H9 (cell line): ENCODE results near the gene TK1. TPM values are rescaled to one million over a fixed set of nuclear protein-coding genes. Genes with fewer than 3 reads are reported as not detected.
A peak's percentile ranks its signal among the peaks of the same experiment; 100 is the strongest.

Experiments
- DNase-seq: peaks from one replicate; pipeline ENCODE4 v3.0.0-alpha.2; 2017
- H2AFZ ChIP-seq: one replicate; pipeline ENCODE4 v1.6.1; 2013; ENCODE audit warnings: mild to moderate bottlenecking, low read length, control low read depth, moderate library complexity
- H2AK5ac ChIP-seq: 2 replicates; pipeline ENCODE4 v1.6.1; 2013; ENCODE audit warnings: low read length, control low read depth, mixed read lengths; ENCODE audit not compliant: insufficient read length
- H2BK120ac ChIP-seq: one replicate; pipeline ENCODE4 v1.6.1; 2013; ENCODE audit warnings: low read depth, mild to moderate bottlenecking, low read length, control low read depth, inconsistent platforms; ENCODE audit not compliant: poor library complexity, severe bottlenecking
- H2BK12ac ChIP-seq: 2 replicates; pipeline ENCODE4 v1.6.1; 2013; ENCODE audit warnings: low read length, control low read depth, mixed read lengths, low read depth; ENCODE audit not compliant: insufficient read length
- H2BK15ac ChIP-seq: 2 replicates; pipeline ENCODE4 v1.6.1; 2013; ENCODE audit warnings: low read depth, low read length, control low read depth
- H2BK20ac ChIP-seq: one replicate; pipeline ENCODE4 v1.6.1; 2013; ENCODE audit warnings: low read depth, mild to moderate bottlenecking, low read length, control low read depth, inconsistent platforms; ENCODE audit not compliant: poor library complexity, severe bottlenecking
- H2BK5ac ChIP-seq: 2 replicates; pipeline ENCODE4 v1.6.1; 2013; ENCODE audit warnings: low read length, control low read depth, mixed read lengths; ENCODE audit not compliant: insufficient read length
- H3K14ac ChIP-seq: 2 replicates; pipeline ENCODE4 v1.6.1; 2013; ENCODE audit warnings: low read length, control low read depth; ENCODE audit not compliant: insufficient read depth
- H3K18ac ChIP-seq: 2 replicates; pipeline ENCODE4 v1.6.1; 2013; ENCODE audit warnings: low read depth, mild to moderate bottlenecking, mixed read lengths, low read length, control low read depth; ENCODE audit not compliant: insufficient read length
- H3K23ac ChIP-seq: 2 replicates; pipeline ENCODE4 v1.6.1; 2013; ENCODE audit warnings: low read length, control low read depth, mixed read lengths, low read depth; ENCODE audit not compliant: insufficient read length
- H3K23me2 ChIP-seq: 2 replicates; pipeline ENCODE4 v1.6.1; 2013; ENCODE audit warnings: low read depth, mild to moderate bottlenecking, mixed read lengths, low read length, control low read depth; ENCODE audit not compliant: insufficient read length, poor library complexity, severe bottlenecking
- H3K27ac ChIP-seq: 2 replicates; pipeline ENCODE4 v1.5.1; 2013; ENCODE audit warnings: low read length, control low read depth, mixed read lengths, low read depth; ENCODE audit not compliant: insufficient read length
- H3K27me3 ChIP-seq: 2 replicates; pipeline ENCODE4 v1.6.1; 2013; ENCODE audit warnings: low read length, control low read depth, inconsistent platforms; ENCODE audit not compliant: insufficient read depth
- H3K4ac ChIP-seq: 2 replicates; pipeline ENCODE4 v1.6.1; 2013; ENCODE audit warnings: low read depth, mild to moderate bottlenecking, control low read depth, inconsistent platforms, low read length, moderate library complexity
- H3K4me1 ChIP-seq: 2 replicates; pipeline ENCODE4 v1.6.1; 2013; ENCODE audit warnings: low read length, control low read depth, inconsistent platforms; ENCODE audit not compliant: insufficient read depth
- H3K4me2 ChIP-seq: 2 replicates; pipeline ENCODE4 v1.6.1; 2013; ENCODE audit warnings: low read length, control low read depth, mixed read lengths; ENCODE audit not compliant: insufficient read length, insufficient read depth
- H3K56ac ChIP-seq: 2 replicates; pipeline ENCODE4 v1.6.1; 2013; ENCODE audit warnings: low read depth, mild to moderate bottlenecking, mixed read lengths, low read length, control low read depth; ENCODE audit not compliant: insufficient read length
- H3K79me1 ChIP-seq: 2 replicates; pipeline ENCODE4 v1.6.1; 2013; ENCODE audit warnings: low read depth, mild to moderate bottlenecking, moderate library complexity, low read length, control low read depth, inconsistent platforms; ENCODE audit not compliant: insufficient read depth, poor library complexity, severe bottlenecking
- H3K79me2 ChIP-seq: 2 replicates; pipeline ENCODE4 v1.6.1; 2013; ENCODE audit warnings: low read length, control low read depth, inconsistent platforms; ENCODE audit not compliant: insufficient read depth
- H3K9ac ChIP-seq: 2 replicates; pipeline ENCODE4 v1.6.1; 2013; ENCODE audit warnings: low read length, control low read depth, mixed read lengths; ENCODE audit not compliant: insufficient read length; ENCODE audit errors: extremely low read depth
- H3K9me3 ChIP-seq: one replicate; pipeline ENCODE4 v1.6.1; 2013; ENCODE audit warnings: low read depth, low read length, inconsistent platforms; ENCODE audit not compliant: control insufficient read depth
- H3T11ph ChIP-seq: one replicate; pipeline ENCODE4 v1.6.1; 2013; ENCODE audit warnings: mild to moderate bottlenecking, low read length, control low read depth, inconsistent platforms
- H4K20me1 ChIP-seq: one replicate; pipeline ENCODE4 v1.6.1; 2013; ENCODE audit not compliant: control insufficient read depth, insufficient read length, insufficient read depth
- H4K5ac ChIP-seq: 2 replicates; pipeline ENCODE4 v1.6.1; 2013; ENCODE audit warnings: low read depth, mild to moderate bottlenecking, mixed read lengths, low read length, control low read depth; ENCODE audit not compliant: insufficient read length
- H4K8ac ChIP-seq: replicated peaks from 2 replicates; pipeline ENCODE4 v1.6.1; 2013; ENCODE audit warnings: low read length, control low read depth, mixed read lengths, low read depth; ENCODE audit not compliant: insufficient read length
- H4K91ac ChIP-seq: 2 replicates; pipeline ENCODE4 v1.6.1; 2013; ENCODE audit warnings: low read depth, mild to moderate bottlenecking, moderate library complexity, mixed read lengths, low read length, control low read depth; ENCODE audit not compliant: insufficient read length
- H3K27ac Mint-ChIP-seq, 3 experiments: 2 replicates in 2 of 3; 3 replicates in 1 of 3; pipeline ENCODE4 v1.8.0; 2020 to 2021; ENCODE audit warnings: mixed read lengths in 3 of 3, mild to moderate bottlenecking in 1 of 3, moderate library complexity in 1 of 3
- H3K27me3 Mint-ChIP-seq: 2 replicates; pipeline ENCODE4 v1.8.0; 2021; ENCODE audit warnings: low read depth, mild to moderate bottlenecking, moderate library complexity, mixed read lengths
- H3K36me3 Mint-ChIP-seq, 3 experiments: 2 replicates in 2 of 3; 3 replicates in 1 of 3; pipeline ENCODE4 v1.8.0; 2020 to 2021; ENCODE audit warnings: low read depth in 3 of 3, mixed read lengths in 3 of 3; ENCODE audit not compliant: insufficient read depth in 1 of 3
- H3K4me1 Mint-ChIP-seq, 2 experiments: 2 replicates each; pipeline ENCODE4 v1.8.0; 2020; ENCODE audit warnings: mixed read lengths in 2 of 2
- H3K4me3 Mint-ChIP-seq, 2 experiments: 2 replicates in 1 of 2; 3 replicates in 1 of 2; pipeline ENCODE4 v1.8.0; 2020 to 2021; ENCODE audit warnings: mild to moderate bottlenecking in 2 of 2, mixed read lengths in 2 of 2, moderate library complexity in 1 of 2
- H3K9me3 Mint-ChIP-seq, 2 experiments: 2 replicates in 1 of 2; 3 replicates in 1 of 2; pipeline ENCODE4 v1.8.0; 2020; ENCODE audit warnings: mild to moderate bottlenecking in 2 of 2, mixed read lengths in 2 of 2, moderate library complexity in 1 of 2
- WGBS: extraction: QIAGEN DNeasy Blood & Tissue Kit; methylation state at CpG from one replicate; pipeline ENCODE4 v1.1.7; 2013; ENCODE audit warnings: missing lambda C conversion rate, low lambda C conversion rate, mixed read lengths; ENCODE audit not compliant: insufficient read length; ENCODE audit errors: extremely low coverage; 5-methylcytosine and 5-hydroxymethylcytosine counted together
- total RNA-seq: library from RNA; stranded (reverse); gene quantifications from 2 replicates; pipeline ENCODE4 v1.2.1, GENCODE V29; 2021
- TF ChIP-seq, protein P1 (sequence below): fragments of 200-600 bp; sonication (generic); conservative IDR thresholded peaks from 3 replicates; pipeline ENCODE4 v1.8.0; 2021; ENCODE audit warnings: antibody characterized with exemption, mild to moderate bottlenecking

TK1 gene
- total RNA-seq, 1 experiment from 2014 or later, result 95.8 TPM

DNA sequence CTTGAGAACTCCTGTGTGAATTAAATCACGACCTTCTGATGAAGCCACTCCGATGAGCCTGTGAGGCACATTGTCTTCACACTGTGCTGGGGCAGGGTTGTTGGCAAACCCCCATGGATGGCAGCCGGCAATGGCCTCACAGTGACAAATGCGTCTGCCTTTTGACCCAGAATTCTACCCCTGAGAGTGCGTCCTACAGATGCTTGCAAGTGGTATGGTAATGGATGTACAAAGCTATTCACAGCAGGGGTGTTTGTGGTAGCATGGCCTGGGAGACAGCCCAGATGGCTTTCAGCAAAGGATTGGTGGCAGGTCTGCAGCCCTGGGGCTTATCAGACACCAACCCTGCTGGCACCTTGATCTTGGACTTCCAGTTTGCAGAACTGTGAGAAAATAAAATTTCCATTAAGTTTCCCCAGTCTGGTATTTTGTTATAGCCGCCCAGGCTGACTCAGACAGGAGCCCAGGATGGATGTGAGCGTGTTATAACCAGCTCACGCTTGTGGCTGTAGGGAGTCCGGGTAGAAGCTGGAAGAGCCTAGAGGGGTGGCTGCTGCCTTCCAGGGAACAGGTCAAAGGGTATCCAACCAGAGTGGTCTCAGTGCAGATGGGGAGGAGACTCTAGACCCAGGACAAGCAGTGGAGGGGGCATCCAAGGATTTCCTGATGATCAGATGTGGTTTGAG is 10.4 kb upstream of the TK1 start:
- Mint-ChIP-seq H3K4me3 (peak overlapping the region in 1 of 2 experiments; percentile 9; a peak in 1 of 5 replicates), H3K27ac (peak overlapping the region; percentile 59 to 81 (median 76); a peak in 5 of 7 replicates), H3K36me3 (peaks cover 23 to 60% (median 60%) of the 10 kb centered on the region in 3 experiments; a peak in 6 of 7 replicates), H3K9me3 (no peaks in the 10 kb centered on the region), H3K4me1 (peaks cover 24 to 25% of the 10 kb centered on the region in 2 experiments), H3K27me3 (no peaks in the 10 kb centered on the region)
- Histone ChIP-seq H3K23me2 (no peaks in the 10 kb centered on the region), H3K4me1 (peaks cover 10% of the 10 kb centered on the region; the same call in 1 of the 2 replicates), H3K14ac (no peak overlapping the region), H3K4ac (no peak overlapping the region), H2BK120ac (no peak overlapping the region), H3K9me3 (no peaks in the 10 kb centered on the region), H2BK5ac (no peak overlapping the region), H3K27me3 (no peaks in the 10 kb centered on the region), H4K5ac (no peak overlapping the region), H2AK5ac (no peak overlapping the region), H3K4me2 (no peak overlapping the region), H2AFZ (no peak overlapping the region), H4K8ac (no peak overlapping the region), H3T11ph (no peak overlapping the region), H4K20me1 (no peaks in the 10 kb centered on the region), H3K79me2 (no peaks in the 10 kb centered on the region; the same call in 1 of the 2 replicates), H3K79me1 (no peaks in the 10 kb centered on the region), H3K9ac (no peak overlapping the region), H3K56ac (no peak overlapping the region), H2BK12ac (no peak overlapping the region), H2BK15ac (no peak overlapping the region), H2BK20ac (no peak overlapping the region), H3K23ac (no peak overlapping the region), H3K27ac (no peak overlapping the region), H4K91ac (no peak overlapping the region), H3K18ac (no peak overlapping the region)
- WGBS, result no CpG with 5 or more reads among the region's 9 CpGs
- TF ChIP-seq, protein P1, sequence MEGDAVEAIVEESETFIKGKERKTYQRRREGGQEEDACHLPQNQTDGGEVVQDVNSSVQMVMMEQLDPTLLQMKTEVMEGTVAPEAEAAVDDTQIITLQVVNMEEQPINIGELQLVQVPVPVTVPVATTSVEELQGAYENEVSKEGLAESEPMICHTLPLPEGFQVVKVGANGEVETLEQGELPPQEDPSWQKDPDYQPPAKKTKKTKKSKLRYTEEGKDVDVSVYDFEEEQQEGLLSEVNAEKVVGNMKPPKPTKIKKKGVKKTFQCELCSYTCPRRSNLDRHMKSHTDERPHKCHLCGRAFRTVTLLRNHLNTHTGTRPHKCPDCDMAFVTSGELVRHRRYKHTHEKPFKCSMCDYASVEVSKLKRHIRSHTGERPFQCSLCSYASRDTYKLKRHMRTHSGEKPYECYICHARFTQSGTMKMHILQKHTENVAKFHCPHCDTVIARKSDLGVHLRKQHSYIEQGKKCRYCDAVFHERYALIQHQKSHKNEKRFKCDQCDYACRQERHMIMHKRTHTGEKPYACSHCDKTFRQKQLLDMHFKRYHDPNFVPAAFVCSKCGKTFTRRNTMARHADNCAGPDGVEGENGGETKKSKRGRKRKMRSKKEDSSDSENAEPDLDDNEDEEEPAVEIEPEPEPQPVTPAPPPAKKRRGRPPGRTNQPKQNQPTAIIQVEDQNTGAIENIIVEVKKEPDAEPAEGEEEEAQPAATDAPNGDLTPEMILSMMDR, result no peak
- peak; percentile 53 for DNase-seq
